SU-DHL-6 (cell line): ENCODE results near the gene KCTD14.
"Not testable (repeated sequence)": the region's sequence is repeated elsewhere in the genome, so short reads cannot be mapped to it uniquely, and the experiment has no call there.

Experiments
- CTCF ChIP-seq: fragments of 200-600 bp; sonication (generic); IDR thresholded peaks from one replicate; pipeline ENCODE4 v1.5.1; 2017; ENCODE audit warnings: antibody characterized with exemption, mild to moderate bottlenecking, low read length, moderate library complexity; ENCODE audit not compliant: insufficient read depth, poor library complexity, severe bottlenecking
- EZH2phosphoT487 ChIP-seq: fragments of 200-600 bp; sonication (generic), shearing (Covaris generic); conservative IDR thresholded peaks from 2 replicates; pipeline ENCODE4 v1.6.1; 2018; ENCODE audit warnings: mild to moderate bottlenecking, antibody characterized with exemption, low read length, moderate library complexity, mixed read lengths

- TF ChIP-seq CTCF, EZH2phosphoT487: not testable (repeated sequence)
These were observed 5.3 kb upstream of the KCTD14 start for GRCh38 chr11:78028423-78028822.
